ENCODE results near the gene SPRR4.

SPRR4 gene

GRCh38 chr1:152970495-152970894 lies at the start of gene SPRR4:
TSS of gene SPRR4 (plus strand) at chr1:152970648. CDS start at chr1:152971891, 1,243 bp downstream.
- DNase-seq: no peak

GRCh38 chr1:152924191-152924590 lies 46.3 kb upstream of the SPRR4 start:
- no peak for DNase-seq

GRCh38 chr1:152926091-152926490 lies 44.4 kb upstream of the SPRR4 start:
- DNase-seq: no peak

GRCh38 chr1:152928671-152929070 lies 41.8 kb upstream of the SPRR4 start:
- DNase-seq: no peak

- DNase-seq: no peak
Observed at GRCh38 chr1:152932170-152932811, 38.2 kb upstream of the SPRR4 start.

GRCh38 chr1:152933196-152933595 lies 37.3 kb upstream of the SPRR4 start:
- DNase-seq: no peak

- DNase-seq: no peak
Observed at GRCh38 chr1:152940614-152941013, 29.8 kb upstream of the SPRR4 start.

GRCh38 chr1:152941037-152941711 lies 29.3 kb upstream of the SPRR4 start:
- no peak for DNase-seq

GRCh38 chr1:152942161-152942560 lies 28.3 kb upstream of the SPRR4 start:
- DNase-seq: no peak

GRCh38 chr1:152946248-152946647 lies 24.2 kb upstream of the SPRR4 start:
- DNase-seq: no peak

- DNase-seq: no peak
Observed at GRCh38 chr1:152946651-152947256, 23.7 kb upstream of the SPRR4 start, which contains the start of gene SPRR5. TSS of gene SPRR5 (plus strand) at chr1:152947206. CDS start at chr1:152948555, 1,349 bp downstream.

- no peak for DNase-seq
Observed at GRCh38 chr1:152951711-152952110, 18.7 kb upstream of the SPRR4 start.

GRCh38 chr1:152953761-152954160 lies 16.7 kb upstream of the SPRR4 start:
- no peak for DNase-seq

GRCh38 chr1:152954436-152954835 lies 16.0 kb upstream of the SPRR4 start:
- DNase-seq: no peak

GRCh38 chr1:152957561-152957960 lies 12.9 kb upstream of the SPRR4 start:
- no peak for DNase-seq

GRCh38 chr1:152959273-152959672 lies 11.2 kb upstream of the SPRR4 start:
- DNase-seq: no peak

- DNase-seq: no peak
Observed at GRCh38 chr1:152959801-152960451, 10.5 kb upstream of the SPRR4 start.

- DNase-seq: no peak
Observed at GRCh38 chr1:152960452-152961044, 9.9 kb upstream of the SPRR4 start.

GRCh38 chr1:152961226-152961891 lies 9.1 kb upstream of the SPRR4 start:
- DNase-seq: no peak

- no peak for DNase-seq
Observed at GRCh38 chr1:152962876-152963415, 7.5 kb upstream of the SPRR4 start.

- DNase-seq: no peak
Observed at GRCh38 chr1:152964536-152964935, 5.9 kb upstream of the SPRR4 start.

GRCh38 chr1:152965853-152966252 lies 4.6 kb upstream of the SPRR4 start:
- no peak for DNase-seq

Data from activated CD4-positive, alpha-beta T cell treated with anti-CD3 and anti-CD28 coated beads, Interleukin-2, amount 50 U/mL, for 48 hours (primary cell).